Keratinocyte (primary cell): ENCODE data around the gene IFNL2. TPM values are rescaled to one million over a fixed set of nuclear protein-coding genes. Genes with fewer than 3 reads are reported as not detected.

Experiments
- DNase-seq: peaks from one replicate; pipeline ENCODE4 v3.0.0-alpha.2; 2011; ENCODE audit warnings: low read depth, missing footprints, low spot score
- FAIRE-seq: peaks from 2 replicates; lab custom pipeline; 2011; peaks lifted over from hg19 to GRCh38; lab: Jason Lieb, UNC
- H2AFZ ChIP-seq: 2 replicates; pipeline ENCODE4 v1.6.0; 2012; ENCODE audit warnings: low read length, control low read depth, inconsistent platforms; ENCODE audit not compliant: control insufficient read depth
- H3K27ac ChIP-seq: 2 replicates; pipeline ENCODE4 v1.5.1; 2011; ENCODE audit warnings: low read length; ENCODE audit not compliant: control insufficient read depth, insufficient read depth
- H3K27me3 ChIP-seq: 3 replicates; pipeline ENCODE4 v1.6.0; 2011; ENCODE audit warnings: low read length; ENCODE audit not compliant: control insufficient read depth, insufficient read depth; ENCODE audit errors: extremely low read depth
- H3K36me3 ChIP-seq, 2 experiments: 2 replicates in 1 of 2; 3 replicates in 1 of 2; pipeline ENCODE4 v1.5.1; 2011; ENCODE audit warnings: low read length in 2 of 2, mild to moderate bottlenecking in 1 of 2; ENCODE audit not compliant: control insufficient read depth in 2 of 2, insufficient read depth in 2 of 2; ENCODE audit errors: extremely low read depth in 1 of 2
- H3K4me1 ChIP-seq: 3 replicates; pipeline ENCODE4 v1.5.1; 2011; ENCODE audit warnings: low read length; ENCODE audit not compliant: control insufficient read depth, insufficient read depth; ENCODE audit errors: extremely low read depth
- H3K4me2 ChIP-seq: 3 replicates; pipeline ENCODE4 v1.6.0; 2011; ENCODE audit warnings: low read depth, low read length; ENCODE audit not compliant: control insufficient read depth, insufficient read depth; ENCODE audit errors: extremely low read depth
- H3K4me3 ChIP-seq, 3 experiments: fragments of 200-600 bp in 1 of 3; sonication (generic) in 1 of 3; 2 replicates in 2 of 3; 3 replicates in 1 of 3; pipeline ENCODE4 v1.5.1; 2011 to 2016; ENCODE audit warnings: low read length in 3 of 3, mild to moderate bottlenecking in 3 of 3, control low read depth in 2 of 3, inconsistent platforms in 1 of 3, low read depth in 1 of 3, mixed read lengths in 1 of 3, mixed run types in 1 of 3, moderate library complexity in 1 of 3; ENCODE audit not compliant: control insufficient read depth in 2 of 3, insufficient read depth in 2 of 3; ENCODE audit errors: extremely low read depth in 1 of 3
- H3K79me2 ChIP-seq: 2 replicates; pipeline ENCODE4 v1.6.0; 2012; ENCODE audit warnings: low read length; ENCODE audit not compliant: control insufficient read depth, insufficient read depth
- H3K9ac ChIP-seq: 3 replicates; pipeline ENCODE4 v1.6.0; 2011; ENCODE audit warnings: low read length; ENCODE audit not compliant: control insufficient read depth, insufficient read depth; ENCODE audit errors: extremely low read depth
- H3K9me1 ChIP-seq: 3 replicates; pipeline ENCODE4 v1.6.0; 2011; ENCODE audit warnings: low read length; ENCODE audit not compliant: control insufficient read depth, insufficient read depth; ENCODE audit errors: extremely low read depth
- H3K9me3 ChIP-seq: 2 replicates; pipeline ENCODE4 v1.5.1; 2012; ENCODE audit warnings: low read depth, low read length; ENCODE audit not compliant: control insufficient read depth
- H4K20me1 ChIP-seq: 3 replicates; pipeline ENCODE4 v1.6.0; 2011; ENCODE audit warnings: low read length; ENCODE audit not compliant: control insufficient read depth, insufficient read depth; ENCODE audit errors: extremely low read depth
- CTCF ChIP-seq, 3 experiments: IDR thresholded peaks in 1 of 3; conservative IDR thresholded peaks in 1 of 3; optimal IDR thresholded peaks in 1 of 3; 2 replicates in 2 of 3; 3 replicates in 1 of 3; pipeline versions ENCODE3 to v1.5.1; 2011; ENCODE audit warnings: low read length in 3 of 3, mild to moderate bottlenecking in 3 of 3, moderate library complexity in 2 of 3, control low read depth in 1 of 3, inconsistent platforms in 1 of 3; ENCODE audit not compliant: insufficient read depth in 2 of 3; ENCODE audit errors: extremely low read depth in 1 of 3
- EZH2 ChIP-seq: IDR thresholded peaks from one replicate; pipeline ENCODE4 v1.6.1; 2012; ENCODE audit warnings: inconsistent platforms, mild to moderate bottlenecking, low read length, moderate library complexity
- dilution Hi-C: fragments of 300-500 bp; cut with MboI; formaldehyde crosslinking; loops from one replicate; pipeline ENCODE4 v1.7.0; 2020; ENCODE audit warnings: low sequenced_read_pairs; ENCODE audit not compliant: extremely low pct_ligation_motif_present
- polyA plus RNA-seq, 5 experiments: library from polyadenylated mRNA; depleted of rRNA in 3 of 5; stranded (reverse) in 3 of 5; stranded (forward) in 1 of 5; unstranded in 1 of 5; fragments of >200 nt; gene quantifications; 1 replicate in 1 of 5; 2 replicates in 3 of 5; 3 replicates in 1 of 5; pipeline versions ENCODE4 v1.2.1 to v1.2.3, GENCODE V29; 2011 to 2012; ENCODE audit warnings: missing spikeins in 2 of 5, low read depth in 1 of 5, low replicate concordance in 1 of 5

IFNL2 gene
- polyA plus RNA-seq, 1 donor (not counting 4 experiments of a cell fraction or from before 2014, with no cell fraction given): not detected

GRCh38 chr19:39304185-39304513, 36.0 kb downstream of the IFNL2 start:
- H4K20me1 ChIP-seq: no peaks in the 10 kb centered on the region
- no peak overlapping the region for H3K27ac ChIP-seq
- no peak for DNase-seq
- FAIRE-seq: no peak
- TF ChIP-seq CTCF (optimal IDR thresholded peaks at IDR 0.05 in 1 of 3, IDR thresholded peaks at IDR 0.05 in 1 of 3, conservative IDR thresholded peaks at IDR 0.05 in 1 of 3; ENCODE audit: extremely low read depth in 1 of 3, insufficient read depth in 2 of 3, low read length in 3 of 3): no peak
- no peak for TF ChIP-seq EZH2
- H3K4me2 ChIP-seq: no peak overlapping the region
- H3K4me1 ChIP-seq: no peaks in the 10 kb centered on the region
- dilution Hi-C loops: no loop called here
- H2AFZ ChIP-seq: no peak overlapping the region
- H3K27me3 ChIP-seq: peaks cover 53% of the 10 kb centered on the region
- H3K9me3 ChIP-seq: no peaks in the 10 kb centered on the region
- H3K9me1 ChIP-seq: no peaks in the 10 kb centered on the region
- H3K4me3 ChIP-seq: no peak overlapping the region
- no peak overlapping the region for H3K9ac ChIP-seq
- no peaks in the 10 kb centered on the region for H3K36me3 ChIP-seq
- H3K79me2 ChIP-seq: no peaks in the 10 kb centered on the region

- TF ChIP-seq CTCF (optimal IDR thresholded peaks at IDR 0.05 in 1 of 3, IDR thresholded peaks at IDR 0.05 in 1 of 3, conservative IDR thresholded peaks at IDR 0.05 in 1 of 3; ENCODE audit: extremely low read depth in 1 of 3, insufficient read depth in 2 of 3, low read length in 3 of 3) (no peak), EZH2 (no peak)
- no peak overlapping the region for H3K9ac ChIP-seq
- H4K20me1 ChIP-seq: no peaks in the 10 kb centered on the region
- no peak for DNase-seq
- no peaks in the 10 kb centered on the region for H3K9me1 ChIP-seq
- no peak for FAIRE-seq
- no peaks in the 10 kb centered on the region for H3K36me3 ChIP-seq
- H3K27me3 ChIP-seq: peaks cover 53% of the 10 kb centered on the region
- dilution Hi-C loops: no loop called here
- H3K4me3 ChIP-seq: no peak overlapping the region
- no peak overlapping the region for H3K4me2 ChIP-seq
- H2AFZ ChIP-seq: no peak overlapping the region
- H3K79me2 ChIP-seq: no peaks in the 10 kb centered on the region
- no peak overlapping the region for H3K27ac ChIP-seq
- H3K9me3 ChIP-seq: no peaks in the 10 kb centered on the region
- H3K4me1 ChIP-seq: no peaks in the 10 kb centered on the region
Observed at GRCh38 chr19:39304701-39305571, 36.7 kb downstream of the IFNL2 start.
